HCT116 (cell line): ENCODE data around the gene NOXRED1.
"Not testable (repeated sequence)": the region's sequence is repeated elsewhere in the genome, so short reads cannot be mapped to it uniquely, and the experiment has no call there.

Source experiments
- CTCF ChIP-seq, 3 experiments: fragments of 200-600 bp in 1 of 3; sonication (generic) in 1 of 3; IDR thresholded peaks in 2 of 3; conservative IDR thresholded peaks in 1 of 3; 2 replicates each; pipeline ENCODE4 v1.5.1; 2012 to 2017; ENCODE audit warnings: low read depth in 2 of 3, low read length in 2 of 3, antibody characterized with exemption in 1 of 3, borderline replicate concordance in 1 of 3, control low read depth in 1 of 3, mild to moderate bottlenecking in 1 of 3, mixed read lengths in 1 of 3, mixed run types in 1 of 3, moderate library complexity in 1 of 3; ENCODE audit not compliant: insufficient read depth in 1 of 3
- EZH2 ChIP-seq: fragments of 200-600 bp; sonication (generic); IDR thresholded peaks from 2 replicates; pipeline ENCODE4 v1.6.1; 2017; ENCODE audit warnings: antibody characterized with exemption, mixed run types
- EZH2phosphoT487 ChIP-seq: fragments of 200-600 bp; IDR thresholded peaks from 2 replicates; pipeline ENCODE4 v1.6.1; 2018; ENCODE audit warnings: antibody characterized with exemption, borderline replicate concordance
- JUND ChIP-seq: IDR thresholded peaks from 2 replicates; pipeline ENCODE4 v1.6.1; 2012
- POLR2A ChIP-seq: IDR thresholded peaks from 2 replicates; pipeline ENCODE4 v1.7.0; 2011; ENCODE audit warnings: borderline replicate concordance; ENCODE audit not compliant: insufficient read depth, insufficient read length; ENCODE audit errors: extremely low read depth
- POLR2AphosphoS5 ChIP-seq: IDR thresholded peaks from 2 replicates; pipeline ENCODE4 v1.6.1; 2011; ENCODE audit warnings: mild to moderate bottlenecking, low read depth, low read length, moderate library complexity

- not testable (repeated sequence) for TF ChIP-seq CTCF (IDR thresholded peaks at IDR 0.05 in 2 of 3, conservative IDR thresholded peaks at IDR 0.05 in 1 of 3; ENCODE audit: borderline replicate concordance in 1 of 3, insufficient read depth in 1 of 3, low read depth in 2 of 3, low read length in 2 of 3); POLR2A; POLR2AphosphoS5; EZH2phosphoT487; EZH2; JUND
These were observed 7.8 kb downstream of the NOXRED1 start for GRCh38 chr14:77415403-77416030.
